GM18951 (cell line): ENCODE measurements around the gene TMEM62.

ENCODE experiments used
- POLR2A ChIP-seq: IDR thresholded peaks from 4 replicates; pipeline ENCODE4 v1.6.1; 2011; ENCODE audit warnings: mild to moderate bottlenecking; ENCODE audit not compliant: insufficient read length, insufficient read depth; ENCODE audit errors: extremely low read depth
- in situ Hi-C: fragments of 300-500 bp; cut with MboI; formaldehyde crosslinking; loops from one replicate; pipeline ENCODE4 v1.12.0; 2022; ENCODE audit warnings: low sequenced_read_pairs, mixed read lengths, inconsistent platforms; ENCODE audit not compliant: unreplicated experiment

The TMEM62 gene

GRCh38 chr15:43133430-43134156 lies at the start of gene TMEM62:
Gene TMEM62 (plus strand): TSS chr15:43133586. CDS start chr15:43133803, 217 bp downstream.
- peak; percentile 98 for TF ChIP-seq POLR2A
- in situ Hi-C loops = no loop called here

- TF ChIP-seq POLR2A = no peak
- in situ Hi-C loops = no loop called here
Measured at GRCh38 chr15:43085921-43086320, 47.5 kb upstream of the TMEM62 start.

GRCh38 chr15:43086551-43086950 lies 46.8 kb upstream of the TMEM62 start:
- TF ChIP-seq POLR2A = no peak
- in situ Hi-C loops = no loop called here

- no peak for TF ChIP-seq POLR2A
- in situ Hi-C loops = no loop called here
Measured at GRCh38 chr15:43091859-43092258, 41.5 kb upstream of the TMEM62 start.

GRCh38 chr15:43093026-43093425 lies 40.4 kb upstream of the TMEM62 start:
- in situ Hi-C loops = no loop called here
- TF ChIP-seq POLR2A = no peak

- in situ Hi-C loops = no loop called here
- no peak for TF ChIP-seq POLR2A
Measured at GRCh38 chr15:43094416-43095030, 38.9 kb upstream of the TMEM62 start.

GRCh38 chr15:43095243-43095642 lies 38.1 kb upstream of the TMEM62 start:
- TF ChIP-seq POLR2A = no peak
- in situ Hi-C loops = no loop called here

- no peak for TF ChIP-seq POLR2A
- in situ Hi-C loops = no loop called here
Measured at GRCh38 chr15:43095708-43096347, 37.6 kb upstream of the TMEM62 start.

- no peak for TF ChIP-seq POLR2A
- in situ Hi-C loops = no loop called here
Measured at GRCh38 chr15:43096411-43096810, 37.0 kb upstream of the TMEM62 start.

GRCh38 chr15:43099105-43099845 lies 34.1 kb upstream of the TMEM62 start:
- in situ Hi-C loops = no loop called here

GRCh38 chr15:43100971-43101370 lies 32.4 kb upstream of the TMEM62 start:
- no peak for TF ChIP-seq POLR2A
- in situ Hi-C loops = no loop called here

More at GRCh38 chr15:43099105-43099845, 34.1 kb upstream of the TMEM62 start:
- TF ChIP-seq POLR2A = no peak

- no peak for TF ChIP-seq POLR2A
- in situ Hi-C loops = no loop called here
Measured at GRCh38 chr15:43102187-43102586, 31.2 kb upstream of the TMEM62 start.

- in situ Hi-C loops = no loop called here
- no peak for TF ChIP-seq POLR2A
Measured at GRCh38 chr15:43103907-43104306, 29.5 kb upstream of the TMEM62 start.

GRCh38 chr15:43104426-43104825 lies 29.0 kb upstream of the TMEM62 start:
- TF ChIP-seq POLR2A = no peak
- in situ Hi-C loops = no loop called here
